Mesenchymal stem cell (in vitro differentiated cells and primary cell): ENCODE measurements around the gene OOSP4A.

Experiments used
- DNase-seq: peaks from one replicate; pipeline ENCODE4 v3.0.0-alpha.2; 2013
- H2AFZ ChIP-seq: one replicate; pipeline ENCODE4 v1.6.1; 2013; ENCODE audit warnings: low read depth, mild to moderate bottlenecking, control low read depth, inconsistent platforms, low read length, moderate library complexity
- H2AK5ac ChIP-seq: 2 replicates; pipeline ENCODE4 v1.6.1; 2013; ENCODE audit warnings: low read length, moderate library complexity, mild to moderate bottlenecking, inconsistent platforms; ENCODE audit not compliant: severe bottlenecking
- H2BK120ac ChIP-seq: one replicate; pipeline ENCODE4 v1.6.1; 2013; ENCODE audit warnings: low read depth, mild to moderate bottlenecking, inconsistent platforms, low read length, moderate library complexity
- H2BK12ac ChIP-seq, 2 experiments: one replicate each; pipeline ENCODE4 v1.6.1; 2013; ENCODE audit warnings: inconsistent platforms in 2 of 2, low read length in 2 of 2, mild to moderate bottlenecking in 2 of 2, moderate library complexity in 2 of 2, control low read depth in 1 of 2
- H2BK15ac ChIP-seq: one replicate; pipeline ENCODE4 v1.6.1; 2013; ENCODE audit warnings: mild to moderate bottlenecking, low read depth, inconsistent platforms; ENCODE audit not compliant: poor library complexity, severe bottlenecking
- H2BK5ac ChIP-seq: 2 replicates; pipeline ENCODE4 v1.6.1; 2013; ENCODE audit warnings: low read depth, mild to moderate bottlenecking, low read length, control low read depth, inconsistent platforms; ENCODE audit not compliant: poor library complexity, severe bottlenecking
- H3K14ac ChIP-seq, 2 experiments: one replicate each; pipeline ENCODE4 v1.6.1; 2013; ENCODE audit warnings: inconsistent platforms in 2 of 2, low read length in 2 of 2, control low read depth in 1 of 2, mild to moderate bottlenecking in 1 of 2, moderate library complexity in 1 of 2
- H3K18ac ChIP-seq, 2 experiments: one replicate each; pipeline ENCODE4 v1.6.1; 2013; ENCODE audit warnings: inconsistent platforms in 2 of 2, low read length in 2 of 2, control low read depth in 1 of 2, low read depth in 1 of 2, mild to moderate bottlenecking in 1 of 2
- H3K23ac ChIP-seq, 2 experiments: one replicate each; pipeline ENCODE4 v1.6.1; 2013; ENCODE audit warnings: inconsistent platforms in 2 of 2, low read length in 2 of 2, mild to moderate bottlenecking in 2 of 2, moderate library complexity in 2 of 2, control low read depth in 1 of 2
- H3K27ac ChIP-seq: 2 replicates; pipeline ENCODE4 v1.5.1; 2013; ENCODE audit warnings: mild to moderate bottlenecking, moderate library complexity, low read length, control low read depth, inconsistent platforms; ENCODE audit not compliant: poor library complexity, severe bottlenecking
- H3K27me3 ChIP-seq, 2 experiments: 2 replicates each; pipeline versions ENCODE4 v1.6.1 to v1.7.0; 2013; ENCODE audit warnings: low read length in 2 of 2, mild to moderate bottlenecking in 2 of 2, moderate library complexity in 2 of 2, control low read depth in 1 of 2, inconsistent platforms in 1 of 2; ENCODE audit not compliant: control insufficient read depth in 1 of 2, insufficient read depth in 1 of 2
- H3K36me3 ChIP-seq, 2 experiments: 2 replicates each; pipeline versions ENCODE4 v1.6.1 to v1.7.0; 2013; ENCODE audit warnings: low read length in 2 of 2, control low read depth in 1 of 2, inconsistent platforms in 1 of 2, low read depth in 1 of 2, mild to moderate bottlenecking in 1 of 2; ENCODE audit not compliant: insufficient read depth in 2 of 2, control insufficient read depth in 1 of 2
- H3K4ac ChIP-seq, 2 experiments: one replicate each; pipeline ENCODE4 v1.6.1; 2013; ENCODE audit warnings: inconsistent platforms in 2 of 2, low read length in 2 of 2, mild to moderate bottlenecking in 2 of 2, moderate library complexity in 2 of 2, control low read depth in 1 of 2, low read depth in 1 of 2
- H3K4me1 ChIP-seq: 2 replicates; pipeline ENCODE4 v1.6.1; 2013; ENCODE audit warnings: low read depth, low read length, control low read depth; ENCODE audit not compliant: control insufficient read depth, insufficient read depth
- H3K4me2 ChIP-seq: 2 replicates; pipeline ENCODE4 v1.6.1; 2013; ENCODE audit warnings: low read length, mild to moderate bottlenecking, inconsistent platforms; ENCODE audit not compliant: poor library complexity, severe bottlenecking
- H3K4me3 ChIP-seq, 2 experiments: 2 replicates each; pipeline versions ENCODE4 v1.5.1 to v1.7.0; 2013; ENCODE audit warnings: low read length in 2 of 2, mild to moderate bottlenecking in 2 of 2, control low read depth in 1 of 2, low read depth in 1 of 2; ENCODE audit not compliant: insufficient read depth in 1 of 2
- H3K79me1 ChIP-seq: replicated peaks from 2 replicates; pipeline ENCODE4 v1.6.1; 2013; ENCODE audit warnings: mild to moderate bottlenecking, control low read depth, low read length, inconsistent platforms; ENCODE audit not compliant: poor library complexity, severe bottlenecking
- H3K9ac ChIP-seq: 2 replicates; pipeline ENCODE4 v1.7.0; 2013; ENCODE audit warnings: mild to moderate bottlenecking, low read length, moderate library complexity
- H3K9me3 ChIP-seq: 2 replicates; pipeline ENCODE4 v1.7.0; 2013; ENCODE audit warnings: mild to moderate bottlenecking, low read length; ENCODE audit not compliant: control insufficient read depth
- H4K8ac ChIP-seq: one replicate; pipeline ENCODE4 v1.6.1; 2013; ENCODE audit warnings: inconsistent platforms, mild to moderate bottlenecking, low read length, moderate library complexity
- H4K91ac ChIP-seq: one replicate; pipeline ENCODE4 v1.6.1; 2013; ENCODE audit warnings: mild to moderate bottlenecking, low read length, inconsistent platforms
- WGBS: methylation state at CpG from one replicate; pipeline ENCODE4 v1.1.7; 2013; ENCODE audit warnings: mixed read lengths; 5-methylcytosine and 5-hydroxymethylcytosine counted together

OOSP4A gene

GRCh38 chr11:59941091-59941490, 22.7 kb upstream of the OOSP4A start:
- H3K36me3 ChIP-seq = no peaks in the 10 kb centered on the region
- H3K27ac ChIP-seq = no peak overlapping the region
- no peak overlapping the region for H4K91ac ChIP-seq
- H3K27me3 ChIP-seq = no peaks in the 10 kb centered on the region
- 78% methylated on average over 4 of the region's 4 CpGs for WGBS
- H2BK15ac ChIP-seq = no peak overlapping the region
- no peak overlapping the region for H3K4ac ChIP-seq
- H3K9ac ChIP-seq = no peak overlapping the region
- H3K23ac ChIP-seq = no peak overlapping the region
- H3K9me3 ChIP-seq = no peaks in the 10 kb centered on the region
- no peak overlapping the region for H2BK12ac ChIP-seq
- no peak overlapping the region for H2AK5ac ChIP-seq
- no peak overlapping the region for H2BK5ac ChIP-seq
- H3K14ac ChIP-seq = no peak overlapping the region
- no peak overlapping the region for H3K18ac ChIP-seq
- H4K8ac ChIP-seq = no peak overlapping the region
- H2AFZ ChIP-seq = no peak overlapping the region
- H3K4me3 ChIP-seq = no peak overlapping the region
- no peak overlapping the region for H3K4me2 ChIP-seq
- H3K79me1 ChIP-seq = no peaks in the 10 kb centered on the region
- no peaks in the 10 kb centered on the region for H3K4me1 ChIP-seq
- no peak for DNase-seq
- H2BK120ac ChIP-seq = no peak overlapping the region

- Histone ChIP-seq H2BK15ac (no peak overlapping the region), H3K79me1 (no peaks in the 10 kb centered on the region), H3K4me3 (no peak overlapping the region), H3K9ac (no peak overlapping the region), H3K4ac (no peak overlapping the region), H3K36me3 (no peaks in the 10 kb centered on the region), H4K91ac (no peak overlapping the region), H3K4me2 (no peak overlapping the region), H3K27ac (no peak overlapping the region), H3K27me3 (no peaks in the 10 kb centered on the region), H2BK120ac (no peak overlapping the region), H2BK5ac (no peak overlapping the region), H3K14ac (no peak overlapping the region), H2AK5ac (no peak overlapping the region), H3K9me3 (no peaks in the 10 kb centered on the region), H3K23ac (no peak overlapping the region), H3K4me1 (no peaks in the 10 kb centered on the region), H3K18ac (no peak overlapping the region), H4K8ac (no peak overlapping the region), H2BK12ac (no peak overlapping the region), H2AFZ (no peak overlapping the region)
- 97% methylated on average over 1 of the region's 3 CpGs for WGBS
- DNase-seq = no peak
Observed at GRCh38 chr11:59943997-59944714, 19.7 kb upstream of the OOSP4A start.

DNA sequence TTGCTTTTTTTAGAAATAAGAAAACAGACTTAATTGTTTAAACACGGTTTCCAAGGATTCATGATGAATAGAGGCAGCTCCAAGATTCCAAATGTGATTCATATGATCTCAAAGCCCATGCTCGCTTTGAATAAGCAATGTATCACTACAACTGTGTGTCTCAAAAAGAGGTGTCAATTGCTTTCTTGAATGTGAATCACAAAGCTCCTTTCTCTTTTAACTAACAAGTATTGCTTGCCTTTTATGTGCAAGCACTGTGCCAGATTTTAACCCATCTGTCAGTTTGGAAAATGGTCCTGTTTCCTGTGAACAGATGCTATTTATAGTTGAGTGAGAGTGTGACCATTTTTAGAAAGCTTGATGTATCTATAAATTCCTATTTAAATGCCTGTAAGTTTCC, 19.1 kb upstream of the OOSP4A start:
- no peak for DNase-seq
- Histone ChIP-seq H2BK5ac (no peak overlapping the region), H2BK12ac (no peak overlapping the region), H2BK120ac (no peak overlapping the region), H3K79me1 (no peaks in the 10 kb centered on the region), H3K27me3 (no peaks in the 10 kb centered on the region), H3K36me3 (no peaks in the 10 kb centered on the region), H3K4ac (no peak overlapping the region), H3K4me3 (no peak overlapping the region), H3K4me2 (no peak overlapping the region), H3K27ac (no peak overlapping the region), H3K4me1 (no peaks in the 10 kb centered on the region), H3K9ac (no peak overlapping the region), H3K14ac (no peak overlapping the region), H2AFZ (no peak overlapping the region), H3K18ac (no peak overlapping the region), H2BK15ac (no peak overlapping the region), H3K23ac (no peak overlapping the region), H2AK5ac (no peak overlapping the region), H3K9me3 (no peaks in the 10 kb centered on the region), H4K8ac (no peak overlapping the region), H4K91ac (no peak overlapping the region)
- 43% methylated on average over 2 of the region's 2 CpGs for WGBS

DNA sequence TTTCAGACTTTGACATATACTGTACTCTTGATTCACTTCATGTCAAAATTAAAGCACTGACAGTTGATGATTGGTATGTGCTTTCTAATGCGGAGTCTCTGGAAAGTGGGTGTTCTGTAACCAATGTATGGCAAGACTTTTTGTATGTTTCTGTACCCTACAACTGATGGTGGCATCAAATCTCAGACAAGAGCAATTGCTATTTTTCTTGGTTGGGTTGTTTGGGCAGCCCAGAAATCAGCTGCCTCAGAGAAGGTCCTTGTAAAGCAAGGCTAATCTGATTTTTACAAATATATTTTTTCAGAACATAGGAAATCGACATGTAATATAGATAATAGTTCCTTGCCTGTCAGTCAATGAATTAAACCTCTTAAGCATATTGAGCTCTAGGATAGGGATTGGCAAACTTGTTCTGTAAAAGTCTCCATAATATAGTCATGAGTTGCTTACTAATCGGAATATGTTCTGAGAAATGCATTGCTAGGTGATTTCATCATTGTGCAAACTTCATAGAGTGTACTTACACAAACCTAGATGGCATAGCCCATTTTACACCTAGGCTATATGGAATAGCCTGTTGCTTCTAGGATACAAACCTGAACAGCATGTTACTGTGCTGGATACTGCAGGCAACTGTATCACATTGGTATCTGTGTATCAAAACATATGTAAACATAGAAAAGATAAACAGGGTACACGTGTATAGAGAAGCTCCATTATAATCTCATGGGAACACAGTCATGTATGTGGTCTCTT, 10.2 kb upstream of the OOSP4A start:
- no peak overlapping the region for H2AFZ ChIP-seq
- no peak overlapping the region for H3K4ac ChIP-seq
- 92% methylated on average over 1 of the region's 4 CpGs for WGBS
- H3K27me3 ChIP-seq = no peaks in the 10 kb centered on the region
- no peak overlapping the region for H2BK12ac ChIP-seq
- no peak overlapping the region for H2BK15ac ChIP-seq
- H3K4me3 ChIP-seq = no peak overlapping the region
- no peak overlapping the region for H3K4me2 ChIP-seq
- H3K18ac ChIP-seq = no peak overlapping the region
- H3K36me3 ChIP-seq = no peaks in the 10 kb centered on the region
- no peaks in the 10 kb centered on the region for H3K9me3 ChIP-seq
- H4K8ac ChIP-seq = no peak overlapping the region
- H3K27ac ChIP-seq = no peak overlapping the region
- no peak overlapping the region for H2AK5ac ChIP-seq
- no peak overlapping the region for H4K91ac ChIP-seq
- no peaks in the 10 kb centered on the region for H3K79me1 ChIP-seq
- H3K4me1 ChIP-seq = no peaks in the 10 kb centered on the region
- no peak overlapping the region for H2BK120ac ChIP-seq
- H3K14ac ChIP-seq = no peak overlapping the region
- no peak overlapping the region for H2BK5ac ChIP-seq
- H3K9ac ChIP-seq = no peak overlapping the region
- DNase-seq = no peak
- no peak overlapping the region for H3K23ac ChIP-seq
